MM.1S (cell line): ENCODE measurements around the gene PRCP.

ENCODE experiments used
- CTCF ChIP-seq: fragments of 300-600 bp; sonication (generic); IDR thresholded peaks from 2 replicates; pipeline ENCODE4 v1.5.1; 2016; ENCODE audit warnings: antibody characterized with exemption, low read length, mixed read lengths
- EZH2 ChIP-seq: fragments of 300-600 bp; sonication (generic); optimal IDR thresholded peaks from 2 replicates; pipeline ENCODE3; 2017; ENCODE audit warnings: low read depth, mild to moderate bottlenecking, antibody characterized with exemption, low read length, mixed read lengths

DNA sequence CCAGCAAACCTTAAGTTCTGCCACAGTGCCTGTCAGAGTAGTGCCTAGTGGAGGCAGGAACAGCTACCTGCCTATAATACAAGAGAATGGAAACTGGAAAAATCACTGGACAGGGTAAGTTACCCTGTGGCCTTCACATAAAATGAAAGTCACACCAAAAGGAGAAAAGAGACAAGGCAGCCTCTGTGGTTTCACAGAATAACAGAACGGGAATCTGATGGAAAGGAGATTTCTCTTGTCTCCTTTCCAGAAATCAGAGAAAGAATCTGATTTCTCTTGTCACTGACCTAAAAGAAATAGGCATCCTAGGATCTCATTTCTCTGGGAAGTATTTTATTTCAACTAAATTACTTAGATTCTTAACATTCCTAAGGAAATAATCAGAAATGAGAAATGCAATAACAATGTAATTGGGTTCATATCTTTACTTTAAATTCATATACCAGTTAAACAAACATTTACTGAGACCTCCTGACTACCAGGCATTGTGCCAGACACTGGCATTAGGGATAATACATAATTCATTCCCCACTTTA, 41.6 kb downstream of the PRCP start:
- TF ChIP-seq CTCF (no peak), EZH2 (no peak)
